Effector CD8-positive, alpha-beta T cell (primary cell): ENCODE data around the gene UIMC1.

Source experiments
- DNase-seq: peaks from one replicate; lab custom pipeline; 2025; lab: John Stamatoyannopoulos, UW

Gene UIMC1

DNA sequence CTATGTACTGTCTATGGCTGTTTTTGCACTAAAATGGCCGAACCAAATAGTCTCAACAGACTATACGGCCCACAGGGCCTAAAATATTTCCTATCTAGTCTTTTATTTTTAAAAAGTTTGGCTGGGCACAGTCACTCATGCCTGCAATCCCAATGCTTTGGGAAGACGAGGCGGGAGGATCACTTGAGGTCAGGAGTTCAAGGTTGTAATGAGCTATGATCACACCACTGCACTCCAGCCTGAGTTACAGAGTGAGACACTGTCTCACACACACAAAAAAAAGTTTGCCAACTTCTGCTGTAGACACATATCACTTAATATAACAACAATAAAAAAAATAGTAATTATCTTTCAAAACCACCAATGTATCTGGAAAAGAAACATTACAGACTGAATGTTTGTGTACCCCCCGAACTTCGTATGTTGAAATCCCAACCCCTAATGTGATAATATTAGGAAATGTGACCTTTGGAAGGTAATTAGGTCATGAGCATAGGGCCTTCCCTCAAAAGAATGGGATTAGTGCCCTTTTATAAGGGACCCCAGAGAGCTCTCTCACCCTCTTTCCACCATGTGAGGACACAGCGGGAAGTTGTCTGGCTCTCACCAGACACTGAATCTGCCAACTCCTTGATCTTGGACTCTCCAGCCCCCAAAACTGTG lies 53.9 kb downstream of the UIMC1 start:
- no peak for DNase-seq

DNA sequence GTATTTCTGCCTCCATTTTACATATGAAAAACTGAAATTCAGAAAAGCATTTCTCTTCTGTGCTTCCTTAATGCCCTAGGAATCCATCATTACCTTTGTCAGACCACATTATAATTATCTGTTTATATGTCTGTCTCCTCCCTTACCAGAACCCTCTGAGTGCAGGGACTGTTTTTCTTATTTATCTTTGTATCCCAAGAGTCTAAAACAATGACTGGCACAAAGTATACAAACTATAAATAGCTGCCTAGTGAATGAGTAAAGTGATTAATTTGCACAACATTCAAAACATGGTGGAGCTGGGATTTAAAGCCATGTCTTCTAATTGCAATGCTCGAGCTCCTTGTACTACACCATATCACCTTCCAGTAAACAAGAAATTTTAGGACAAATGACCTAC lies 58.1 kb downstream of the UIMC1 start:
- DNase-seq: no peak

DNA sequence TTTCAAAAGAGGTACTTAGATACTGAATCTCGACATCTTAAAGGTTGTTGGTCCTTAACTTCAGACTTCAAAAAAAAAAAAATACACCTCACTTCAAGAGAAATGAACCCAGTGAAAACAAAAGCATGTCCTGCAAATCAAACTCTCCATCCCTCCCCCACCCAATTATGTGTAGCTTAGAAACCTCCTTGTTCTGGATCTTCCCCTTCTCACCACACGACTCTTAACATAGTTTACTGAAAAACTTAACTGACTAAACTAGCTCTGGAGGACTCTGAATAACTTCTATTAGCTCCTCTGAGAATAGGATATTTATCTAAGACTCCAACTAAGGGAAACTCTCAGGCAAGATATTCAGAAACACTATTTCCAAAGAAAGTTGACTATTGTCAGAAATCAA lies 58.7 kb downstream of the UIMC1 start:
- no peak for DNase-seq

DNA sequence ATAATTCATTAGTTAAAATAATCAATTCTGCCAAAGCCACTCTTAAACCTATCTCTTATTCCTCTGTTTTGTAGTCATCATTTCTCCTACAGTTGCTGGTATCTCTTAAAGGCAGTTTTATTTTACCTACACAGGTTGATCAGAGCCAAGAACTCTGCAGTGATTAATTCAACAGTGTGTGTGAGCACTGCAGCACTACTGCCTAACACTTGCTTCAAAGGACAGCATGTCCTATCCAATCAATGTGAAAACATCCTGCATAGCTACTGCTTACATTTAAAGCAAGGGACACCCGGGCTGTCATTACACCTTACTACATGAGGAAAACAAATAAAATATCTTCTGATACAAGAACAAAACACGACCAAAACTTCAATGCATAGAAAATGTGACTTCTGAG lies 62.3 kb downstream of the UIMC1 start:
- no peak for DNase-seq

DNA sequence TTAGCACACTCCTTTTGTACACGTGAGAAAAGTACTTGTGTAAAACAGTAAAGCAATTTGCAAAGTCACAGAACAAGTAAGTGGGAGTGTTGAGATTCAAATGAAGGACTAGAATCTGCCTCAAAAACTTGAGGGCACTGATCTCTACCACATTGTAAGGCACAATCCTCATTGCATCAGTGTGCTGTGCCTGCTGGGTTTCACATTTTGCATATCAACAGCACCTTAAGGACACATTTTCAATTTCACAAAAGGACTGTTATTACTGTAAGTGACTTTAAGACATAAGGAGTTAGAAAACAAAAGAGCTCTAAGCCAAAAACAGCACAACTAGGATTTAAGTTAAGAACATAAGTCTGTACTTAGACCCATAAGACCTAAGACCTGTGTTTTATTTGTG lies 62.8 kb downstream of the UIMC1 start:
- no peak for DNase-seq

DNA sequence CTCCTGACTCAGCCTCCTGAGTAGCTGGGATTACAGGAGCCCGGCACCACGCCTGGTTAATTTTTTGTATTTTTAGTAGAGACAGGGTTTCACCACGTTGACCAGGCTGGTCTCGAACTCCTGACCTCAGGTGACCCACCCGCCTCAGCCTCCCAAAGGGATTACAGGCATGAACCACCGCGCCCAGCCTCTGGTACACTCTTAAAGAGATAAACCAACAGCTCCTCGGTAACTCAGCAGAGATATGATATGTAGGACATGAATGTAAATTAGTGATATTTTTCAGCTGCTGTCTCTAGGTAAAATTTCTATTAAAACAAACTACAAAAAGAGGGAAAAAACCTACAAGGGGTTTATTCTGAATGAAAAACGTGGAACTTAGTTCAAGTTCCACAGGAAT lies 64.6 kb downstream of the UIMC1 start:
- DNase-seq: no peak

DNA sequence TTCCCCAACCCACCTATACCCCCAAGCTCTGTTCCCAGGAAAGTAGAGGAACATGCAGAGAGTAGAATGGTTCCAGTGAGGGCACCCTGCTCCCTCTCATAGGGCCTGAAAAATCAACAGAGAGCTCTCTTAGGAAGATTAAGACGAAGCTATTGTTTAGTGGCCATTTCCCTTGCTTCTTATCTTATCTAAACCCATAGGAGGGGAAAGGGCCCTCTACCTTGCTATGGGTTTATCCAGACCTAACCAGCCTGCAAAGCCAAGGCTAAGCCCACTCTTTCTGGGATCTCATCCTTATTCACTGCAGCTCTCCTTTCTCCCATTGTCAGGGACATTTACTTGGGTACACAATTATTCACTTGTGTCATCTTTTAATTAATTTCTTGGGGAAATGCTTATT lies 68.1 kb downstream of the UIMC1 start:
- no peak for DNase-seq

DNA sequence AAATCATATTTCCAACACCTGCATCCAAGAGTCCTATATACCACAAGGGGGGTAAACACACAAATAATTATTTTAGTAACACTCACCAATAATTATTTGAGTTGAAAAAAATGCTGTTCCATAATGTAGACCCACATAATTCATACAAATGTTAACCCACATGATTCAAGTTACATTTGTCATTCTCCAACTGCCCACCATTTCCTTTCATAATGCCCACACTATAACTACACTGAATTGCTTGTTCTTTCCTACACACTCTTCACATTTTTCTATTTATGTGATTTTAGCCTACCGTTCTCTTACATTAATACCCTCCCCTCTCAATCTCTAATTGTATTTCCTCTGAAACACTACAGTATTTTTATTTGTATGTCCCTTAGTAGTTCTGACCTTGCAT lies 71.6 kb downstream of the UIMC1 start:
- DNase-seq: no peak

DNA sequence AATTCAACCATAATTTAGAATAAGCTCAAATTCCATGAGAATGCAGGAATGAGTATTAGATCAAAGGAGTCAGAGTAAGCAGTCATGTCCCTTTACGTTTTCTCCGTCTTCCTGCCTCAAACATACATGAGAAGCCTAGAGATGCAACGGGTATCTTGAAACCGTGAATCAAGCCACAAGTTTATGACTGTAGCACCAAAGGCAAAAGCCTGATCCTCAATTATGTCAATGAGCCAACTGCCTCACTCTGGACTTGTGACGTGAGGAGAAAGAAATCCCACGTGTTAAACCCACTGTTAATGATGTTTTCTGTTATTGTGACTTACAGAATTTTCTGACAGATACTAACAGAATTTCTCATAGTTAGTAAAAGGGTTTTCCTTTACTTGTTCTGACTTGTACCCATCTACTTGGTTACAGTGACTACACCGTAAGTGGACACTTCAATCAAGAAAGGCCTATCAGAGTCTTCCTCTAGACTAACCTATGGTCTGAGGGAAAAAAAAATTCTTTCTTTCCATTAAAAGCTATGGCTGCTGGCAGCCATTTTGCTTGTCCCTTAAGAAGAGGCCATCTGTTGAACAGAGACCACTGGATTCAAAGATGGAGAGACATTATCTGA lies 72.2 kb downstream of the UIMC1 start:
- DNase-seq: no peak

DNA sequence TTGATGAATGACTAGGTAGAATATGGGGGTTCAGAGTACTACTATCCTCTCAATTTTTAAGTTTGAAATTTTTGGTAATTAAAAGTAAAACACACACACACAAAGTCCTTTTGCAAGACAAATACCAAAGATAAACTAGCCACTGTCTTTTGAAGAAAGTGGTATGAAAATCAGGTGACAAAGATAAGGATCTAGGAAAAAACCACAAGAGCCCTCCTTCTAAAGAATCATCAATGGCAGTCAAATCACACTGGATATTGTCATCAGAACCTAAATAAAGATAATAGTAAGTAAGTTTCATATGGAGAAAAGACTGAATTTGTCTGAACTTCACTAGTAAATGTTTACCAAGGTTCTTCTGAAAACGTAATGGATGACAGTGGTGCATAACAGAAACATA lies 76.9 kb downstream of the UIMC1 start:
- DNase-seq: no peak

DNA sequence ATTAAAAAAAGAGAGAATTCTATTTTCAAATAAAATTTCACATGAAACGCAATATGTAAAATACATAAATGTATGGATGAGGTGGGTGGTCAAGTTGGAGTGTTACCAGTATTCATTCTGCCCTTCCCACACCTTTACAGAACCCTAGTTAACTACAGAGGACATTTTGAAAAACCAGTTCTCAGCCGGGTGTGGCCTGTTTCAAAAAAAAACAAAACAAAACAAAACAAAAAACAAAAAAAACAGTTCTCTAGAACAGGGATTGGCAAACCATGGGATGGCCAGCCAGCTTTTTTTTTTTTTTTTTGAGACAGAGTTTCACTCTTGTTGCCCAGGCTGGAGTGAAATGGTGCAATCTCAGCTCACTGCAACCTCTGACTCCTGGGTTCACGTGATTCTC lies 79.0 kb downstream of the UIMC1 start:
- no peak for DNase-seq

DNA sequence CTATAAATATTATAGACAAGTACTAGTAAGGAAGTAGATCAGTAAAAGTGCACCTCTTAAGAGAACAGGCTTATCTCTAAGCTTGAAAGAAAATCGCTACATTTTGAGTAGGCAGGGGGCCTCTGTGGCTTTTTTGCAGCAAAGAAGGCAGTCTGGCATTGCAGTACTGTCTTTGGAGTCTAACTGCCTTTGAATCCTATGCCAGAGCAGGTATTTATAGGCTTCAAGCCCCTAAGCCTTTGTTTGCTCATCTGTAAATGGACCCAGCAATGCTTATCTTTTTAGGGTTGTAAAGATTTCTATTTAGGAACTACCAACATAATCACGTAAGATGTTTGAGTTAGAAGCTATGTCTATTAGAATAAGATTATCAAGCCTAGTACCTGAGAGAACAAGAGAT lies 83.8 kb downstream of the UIMC1 start:
- DNase-seq: no peak

DNA sequence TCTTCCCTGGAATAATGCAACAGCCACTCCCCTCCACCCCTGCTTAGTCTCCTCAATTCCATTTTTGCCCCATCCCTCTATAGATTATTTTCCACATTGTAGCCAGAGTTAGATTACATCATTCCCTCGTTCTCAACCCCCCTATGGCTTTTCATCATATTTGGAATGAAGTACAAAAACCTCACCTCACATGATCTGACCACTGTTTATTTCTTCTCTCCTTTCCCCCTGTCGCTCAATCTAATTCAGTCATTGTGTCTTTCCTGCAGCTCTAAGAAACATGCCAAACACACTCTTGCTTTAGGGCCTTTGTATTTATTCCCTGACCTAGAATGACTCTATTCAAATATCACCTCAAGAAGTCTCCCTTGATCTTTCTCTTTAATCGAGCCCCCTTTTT lies 84.9 kb downstream of the UIMC1 start:
- no peak for DNase-seq

DNA sequence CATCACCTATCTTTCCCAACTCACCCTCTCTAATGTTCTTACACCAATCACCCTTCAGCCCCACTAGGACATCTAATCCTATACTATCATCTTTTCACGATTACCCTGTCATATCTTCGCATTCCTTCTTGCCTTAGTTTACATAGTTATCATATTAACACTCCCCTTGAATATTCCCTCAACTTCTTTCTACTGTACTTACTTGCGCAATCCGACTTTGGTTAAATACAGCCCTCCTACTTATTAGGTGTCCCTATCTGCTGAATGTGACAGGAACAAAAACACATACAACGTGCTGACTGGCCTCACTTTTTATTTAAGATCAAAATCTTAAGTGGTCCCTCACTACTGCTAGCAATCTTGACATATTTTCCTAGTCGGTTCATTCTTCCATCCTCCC lies 88.0 kb downstream of the UIMC1 start:
- DNase-seq: no peak

DNA sequence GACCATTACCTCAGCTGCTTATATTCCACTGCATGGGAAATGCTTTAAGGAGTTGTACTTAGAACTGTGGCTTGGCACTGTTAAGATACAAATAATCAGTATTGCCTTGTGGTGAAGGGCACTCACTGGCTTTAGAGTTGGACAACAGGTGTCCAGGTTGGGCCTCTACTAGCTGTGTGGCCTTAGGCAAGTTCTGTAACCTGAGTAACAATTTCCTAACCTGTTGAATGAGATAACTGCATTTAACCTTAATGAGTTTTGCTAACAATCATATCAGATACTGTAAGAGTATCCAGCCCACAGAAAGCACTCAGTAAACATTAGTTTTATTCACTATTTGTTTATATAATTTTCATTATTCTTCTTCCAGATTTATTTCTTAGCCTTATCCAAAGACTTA lies 90.2 kb downstream of the UIMC1 start:
- no peak for DNase-seq

DNA sequence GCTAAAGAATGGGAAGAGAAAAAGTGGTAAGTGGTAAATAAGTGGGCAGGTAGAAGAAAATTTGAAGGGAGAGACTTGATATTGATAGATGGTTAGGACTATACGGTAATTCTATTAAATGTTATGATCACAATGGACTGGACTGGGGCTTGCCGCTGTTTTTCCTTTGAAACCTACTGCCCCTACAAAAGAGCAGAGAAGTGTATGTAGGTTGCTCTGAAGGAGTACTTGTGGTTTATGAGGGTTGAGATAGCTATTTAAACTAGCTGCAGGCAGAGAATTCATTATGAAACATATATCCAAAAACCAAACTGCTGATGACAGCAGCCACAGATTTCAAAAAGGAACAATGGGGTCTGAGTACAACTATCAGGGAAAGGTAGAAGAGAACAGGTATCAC lies 90.7 kb downstream of the UIMC1 start:
- no peak for DNase-seq

DNA sequence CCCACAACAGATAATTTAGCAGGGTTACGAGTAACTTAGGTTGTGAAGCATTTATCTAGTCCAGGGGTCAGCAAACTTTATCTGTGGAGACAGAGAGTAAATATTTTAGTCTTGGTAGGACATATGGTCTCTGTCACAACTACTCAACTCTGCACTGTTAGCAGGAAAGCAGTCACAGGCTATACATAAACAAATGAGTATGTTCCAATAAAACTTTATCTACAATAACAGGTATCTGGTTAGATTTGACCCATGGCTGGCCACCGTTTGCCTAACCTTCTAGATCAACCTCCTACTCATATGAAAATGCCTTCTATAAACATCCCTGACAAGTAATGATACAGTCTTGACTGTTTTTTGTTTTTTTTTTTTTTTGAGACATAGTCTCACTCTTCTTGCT lies 94.5 kb downstream of the UIMC1 start:
- no peak for DNase-seq

DNA sequence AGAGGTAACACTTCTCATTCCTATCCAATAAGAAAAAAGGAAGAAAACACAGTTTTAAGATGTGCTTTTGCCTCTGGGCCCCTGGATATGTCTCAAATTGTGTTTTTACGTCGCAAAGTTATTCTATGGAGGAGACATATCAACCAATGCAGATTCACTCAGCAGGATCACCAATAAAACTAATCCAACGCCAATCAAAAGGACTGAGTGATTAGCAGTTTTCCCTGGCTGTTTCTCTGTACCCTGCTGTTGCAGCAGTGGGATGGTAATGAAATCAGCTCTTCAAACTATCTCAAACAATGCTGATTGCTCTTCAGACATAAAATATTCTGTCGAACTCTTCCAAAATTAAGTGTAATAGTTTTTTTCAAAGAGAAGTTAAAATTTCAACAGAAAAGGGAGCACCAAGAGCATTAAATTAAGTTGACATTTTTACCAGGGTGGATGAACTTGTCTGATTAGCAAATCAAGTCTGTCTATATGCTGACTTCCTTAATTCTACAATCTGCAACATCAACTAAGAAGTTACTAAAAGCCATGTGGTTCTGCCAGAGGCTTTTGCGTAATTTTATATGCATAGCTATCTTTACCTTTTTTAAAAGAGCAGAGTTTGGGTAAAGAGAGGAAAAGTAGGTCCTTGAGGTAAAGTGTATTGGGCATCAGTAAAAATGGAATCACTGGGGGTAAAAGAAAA lies 97.8 kb downstream of the UIMC1 start:
- no peak for DNase-seq

DNA sequence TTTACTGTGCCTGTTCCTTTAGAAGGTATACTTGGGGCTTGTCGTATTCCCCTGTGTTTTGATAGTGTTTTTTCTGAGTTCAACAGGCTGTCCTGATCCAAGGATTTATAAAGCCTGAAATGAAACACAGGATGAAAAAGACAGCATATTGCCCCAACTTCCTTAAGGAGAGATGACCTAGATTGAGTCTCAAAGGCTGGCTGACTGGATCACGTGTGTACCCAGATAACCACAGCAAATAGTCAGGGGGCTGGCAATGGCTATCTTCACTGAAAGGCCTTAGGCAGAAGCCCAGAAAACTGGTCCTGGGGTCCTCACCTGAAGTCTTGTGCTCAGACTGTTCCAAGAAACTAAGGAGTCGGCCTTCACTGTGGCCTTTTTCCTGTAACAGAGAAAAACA lies 99.8 kb downstream of the UIMC1 start:
- no peak for DNase-seq

DNA sequence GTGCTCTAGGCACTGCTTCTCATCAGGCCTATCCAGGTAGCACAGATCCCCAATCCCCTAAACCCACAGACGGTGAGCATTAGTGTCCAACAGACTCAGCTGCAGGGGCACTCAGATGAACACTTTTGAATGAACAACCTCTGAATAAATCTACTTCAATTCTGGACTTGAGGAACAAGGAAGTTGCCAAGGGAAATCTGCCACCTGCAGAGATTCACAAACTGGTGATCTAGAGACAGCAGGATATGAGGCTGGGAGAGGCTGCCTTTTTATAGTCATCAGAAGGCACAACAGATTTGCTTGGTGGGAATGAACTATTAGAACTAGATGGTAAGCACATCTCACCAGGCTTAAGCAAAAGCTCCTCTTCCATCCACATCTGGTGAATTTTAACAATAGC lies 100.5 kb downstream of the UIMC1 start:
- no peak for DNase-seq

DNA sequence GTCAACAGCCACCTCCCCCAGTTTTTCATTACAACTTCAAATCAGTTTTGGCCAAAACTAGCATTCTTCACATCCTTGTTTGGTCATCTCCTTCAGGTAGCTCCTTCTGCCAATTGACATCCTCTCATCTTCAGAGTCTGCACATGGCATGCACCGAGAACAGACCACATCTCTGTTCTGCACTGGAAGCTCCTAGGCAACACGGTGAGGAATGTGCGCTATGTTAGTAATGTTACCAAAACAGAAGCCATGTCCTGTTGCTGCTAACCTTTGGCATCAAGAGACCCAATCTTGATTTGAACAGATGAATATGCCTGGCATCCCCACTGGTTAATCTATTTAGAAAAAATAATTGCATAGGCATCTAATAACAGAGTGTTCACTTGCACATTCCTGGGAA lies 102.3 kb downstream of the UIMC1 start:
- DNase-seq: no peak

DNA sequence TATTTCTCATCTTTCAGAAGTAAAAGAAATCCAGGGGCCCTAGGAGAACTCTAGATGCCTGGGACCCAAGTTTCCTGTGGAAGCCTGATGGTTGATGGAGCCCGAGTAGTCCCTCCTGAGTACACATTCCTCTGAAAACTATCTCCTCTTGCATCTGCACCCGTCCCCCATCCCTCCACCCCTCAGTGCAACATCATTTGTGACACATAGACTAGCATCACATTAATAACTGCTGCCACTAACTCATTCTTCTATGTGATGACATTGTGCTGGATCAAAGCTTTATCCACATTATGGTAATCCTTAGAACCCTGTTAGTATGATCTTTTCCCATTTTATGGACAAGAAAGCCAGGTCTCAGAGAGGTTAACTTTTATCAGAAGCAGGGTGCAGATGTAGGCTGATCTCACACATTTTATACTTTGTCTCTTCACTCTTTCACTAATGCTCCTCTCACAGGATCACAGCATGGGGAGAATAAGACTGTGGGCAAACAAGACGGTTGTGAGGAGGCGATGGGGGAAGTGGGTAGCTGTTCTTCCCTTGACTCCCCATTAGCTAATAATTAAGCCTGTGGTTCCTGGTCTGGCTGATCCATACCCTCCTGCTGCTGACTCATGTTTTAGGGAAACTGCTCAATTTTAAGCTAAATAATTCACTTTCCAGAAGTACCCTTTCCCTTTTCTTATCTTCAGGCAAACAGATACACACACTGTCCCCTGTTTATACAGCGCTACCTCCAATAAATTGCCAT lies 103.5 kb downstream of the UIMC1 start:
- DNase-seq: no peak
